ENCODE data around the gene RMI1. TPM values are rescaled to one million over a fixed set of nuclear protein-coding genes. Genes with fewer than 3 reads are reported as not detected.

Gene RMI1
- total RNA-seq, 2 donors from 2014 or later: 3.9 to 4.3 TPM

DNA sequence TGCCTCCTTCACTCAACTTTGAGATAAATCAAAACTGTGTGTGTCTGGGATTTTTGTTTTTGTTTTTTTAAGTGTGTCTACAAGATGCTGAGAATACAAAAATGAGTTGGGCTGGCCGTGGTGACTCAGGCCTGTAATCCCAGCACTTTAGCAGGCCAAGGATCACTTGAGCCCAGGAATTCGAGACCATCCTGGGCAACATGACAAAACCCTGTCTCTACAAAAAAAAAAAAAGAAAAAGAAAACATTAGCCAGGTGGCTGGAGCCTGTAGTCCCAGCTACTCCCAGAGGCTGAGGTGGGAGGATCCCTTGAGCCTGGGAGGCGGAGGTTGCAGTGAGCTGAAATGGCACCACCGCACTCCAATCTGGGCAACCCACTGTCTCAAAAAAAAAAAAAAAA, 21.5 kb upstream of the RMI1 start:
- peaks cover 18% of the 10 kb centered on the region for H3K4me1 ChIP-seq
- H3K27ac ChIP-seq: no peak overlapping the region
- H3K36me3 ChIP-seq (replicated peaks in 1 of 2; ENCODE audit: insufficient read depth in 1 of 2, low read depth in 2 of 2): no peaks in the 10 kb centered on the region
- no peaks in the 10 kb centered on the region for H3K27me3 ChIP-seq
- no peak overlapping the region for H3K4me3 ChIP-seq
- 69 to 71% methylated on average over 4 of the region's 4 CpGs for WGBS, 2 donors
- H3K9me3 ChIP-seq: no peaks in the 10 kb centered on the region
- DNase-seq (no peak), ATAC-seq (no peak)
- intact Hi-C loops (cut with DNase I): no loop called here
- no peak for TF ChIP-seq POLR2A (IDR thresholded peaks at IDR 0.05)
- TF ChIP-seq, protein P1, sequence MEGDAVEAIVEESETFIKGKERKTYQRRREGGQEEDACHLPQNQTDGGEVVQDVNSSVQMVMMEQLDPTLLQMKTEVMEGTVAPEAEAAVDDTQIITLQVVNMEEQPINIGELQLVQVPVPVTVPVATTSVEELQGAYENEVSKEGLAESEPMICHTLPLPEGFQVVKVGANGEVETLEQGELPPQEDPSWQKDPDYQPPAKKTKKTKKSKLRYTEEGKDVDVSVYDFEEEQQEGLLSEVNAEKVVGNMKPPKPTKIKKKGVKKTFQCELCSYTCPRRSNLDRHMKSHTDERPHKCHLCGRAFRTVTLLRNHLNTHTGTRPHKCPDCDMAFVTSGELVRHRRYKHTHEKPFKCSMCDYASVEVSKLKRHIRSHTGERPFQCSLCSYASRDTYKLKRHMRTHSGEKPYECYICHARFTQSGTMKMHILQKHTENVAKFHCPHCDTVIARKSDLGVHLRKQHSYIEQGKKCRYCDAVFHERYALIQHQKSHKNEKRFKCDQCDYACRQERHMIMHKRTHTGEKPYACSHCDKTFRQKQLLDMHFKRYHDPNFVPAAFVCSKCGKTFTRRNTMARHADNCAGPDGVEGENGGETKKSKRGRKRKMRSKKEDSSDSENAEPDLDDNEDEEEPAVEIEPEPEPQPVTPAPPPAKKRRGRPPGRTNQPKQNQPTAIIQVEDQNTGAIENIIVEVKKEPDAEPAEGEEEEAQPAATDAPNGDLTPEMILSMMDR (IDR thresholded peaks at IDR 0.05): no peak

GRCh38 chr9:83960991-83961390, 19.6 kb upstream of the RMI1 start:
- WGBS, 2 donors: 82 to 92% methylated on average over 5 of the region's 5 CpGs
- Histone ChIP-seq H3K9me3 (no peaks in the 10 kb centered on the region), H3K4me1 (peaks cover 9% of the 10 kb centered on the region), H3K27ac (no peak overlapping the region), H3K27me3 (no peaks in the 10 kb centered on the region), H3K36me3 (replicated peaks in 1 of 2; ENCODE audit: insufficient read depth in 1 of 2, low read depth in 2 of 2) (no peaks in the 10 kb centered on the region), H3K4me3 (no peak overlapping the region)
- TF ChIP-seq, protein P1 (IDR thresholded peaks at IDR 0.05): no peak
- no peak for TF ChIP-seq POLR2A (IDR thresholded peaks at IDR 0.05)
- intact Hi-C loops (cut with DNase I): no loop called here
- DNase-seq (no peak), ATAC-seq (no peak)

DNA sequence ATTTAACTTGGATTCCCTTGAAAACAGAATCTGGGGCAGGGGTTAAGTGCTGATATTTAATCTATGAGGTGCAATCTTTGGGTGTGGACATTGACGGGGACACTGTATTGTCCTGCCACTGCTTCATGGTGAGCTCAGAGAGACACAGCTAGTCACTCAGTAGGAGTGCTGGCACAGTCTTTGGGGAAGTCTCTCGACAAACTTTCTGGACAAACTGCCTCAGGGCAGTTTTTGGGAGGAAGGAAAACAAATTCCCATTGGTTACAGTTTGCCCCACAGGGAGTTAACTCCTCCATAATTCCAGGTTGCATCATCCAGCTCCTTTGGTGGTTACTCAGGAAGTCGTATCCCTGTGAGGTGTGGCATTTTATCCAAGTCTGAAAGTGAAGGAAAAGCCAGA, 18.4 kb upstream of the RMI1 start:
- peaks cover 4% of the 10 kb centered on the region for H3K4me1 ChIP-seq
- no peak overlapping the region for H3K27ac ChIP-seq
- no peaks in the 10 kb centered on the region for H3K36me3 ChIP-seq (replicated peaks in 1 of 2; ENCODE audit: insufficient read depth in 1 of 2, low read depth in 2 of 2)
- H3K4me3 ChIP-seq: no peak overlapping the region
- WGBS, 2 donors: 37 to 38% methylated on average over 3 of the region's 3 CpGs
- ATAC-seq (no peak), DNase-seq (no peak)
- H3K27me3 ChIP-seq: no peaks in the 10 kb centered on the region
- intact Hi-C loops (cut with DNase I): no loop called here
- H3K9me3 ChIP-seq: no peaks in the 10 kb centered on the region
- TF ChIP-seq, protein P1 (IDR thresholded peaks at IDR 0.05): no peak
- TF ChIP-seq POLR2A (IDR thresholded peaks at IDR 0.05): no peak

GRCh38 chr9:83964973-83965349, 15.6 kb upstream of the RMI1 start:
- H3K4me1 ChIP-seq: no peaks in the 10 kb centered on the region
- TF ChIP-seq, protein P1 (IDR thresholded peaks at IDR 0.05): no peak
- no peak for TF ChIP-seq POLR2A (IDR thresholded peaks at IDR 0.05)
- intact Hi-C loops (cut with DNase I): no loop called here
- H3K36me3 ChIP-seq (replicated peaks in 1 of 2; ENCODE audit: insufficient read depth in 1 of 2, low read depth in 2 of 2): peaks cover 0 to 10% of the 10 kb centered on the region in 2 donors
- no peak overlapping the region for H3K4me3 ChIP-seq
- H3K27me3 ChIP-seq: no peaks in the 10 kb centered on the region
- ATAC-seq: peak; percentile 13
- WGBS, 2 donors: 34 to 39% methylated on average over 2 of the region's 2 CpGs
- H3K27ac ChIP-seq: no peak overlapping the region
- DNase-seq: no peak
- H3K9me3 ChIP-seq: no peaks in the 10 kb centered on the region

DNA sequence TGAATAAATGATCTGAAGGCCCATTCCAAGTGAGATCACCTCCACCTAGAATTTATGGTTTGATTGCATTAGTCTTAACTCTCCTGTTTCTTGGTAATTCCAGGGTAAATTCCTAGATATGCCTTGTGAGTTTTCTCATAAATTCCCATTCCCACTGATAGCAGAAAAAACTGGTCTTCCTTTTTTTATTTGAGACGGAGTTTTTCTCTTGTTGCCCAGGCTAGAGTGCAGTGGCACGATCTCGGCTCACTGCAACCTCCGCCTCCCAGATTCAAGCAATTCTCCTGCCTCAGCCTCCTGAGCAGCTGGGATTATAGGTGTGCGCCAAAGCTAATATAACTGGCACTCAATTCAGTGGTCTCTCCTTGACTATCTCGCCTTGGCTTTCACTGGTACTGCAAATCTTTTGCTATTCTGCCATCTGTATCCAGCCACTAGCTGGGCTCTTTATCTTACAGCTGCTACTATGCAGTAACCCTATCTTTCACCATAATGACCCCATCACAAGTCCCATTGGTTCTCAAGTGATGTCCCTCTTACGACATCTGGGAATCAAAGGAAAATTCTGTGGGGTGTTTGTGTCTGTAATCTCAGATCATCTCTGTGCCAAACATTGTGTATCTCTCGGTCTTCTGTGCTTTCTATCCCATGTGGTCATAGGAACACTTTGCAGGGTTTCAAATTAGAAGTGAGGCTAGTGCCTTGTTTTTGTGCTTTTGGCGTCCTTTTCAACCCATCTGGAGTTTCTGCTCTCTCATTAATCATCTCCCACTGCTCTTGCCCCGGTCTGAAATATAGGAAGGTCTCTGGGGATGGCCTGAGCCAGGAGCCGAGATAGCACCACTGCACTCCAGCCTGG, 15.0 kb upstream of the RMI1 start:
- peak; percentile 14 for ATAC-seq
- WGBS, 2 donors: 63 to 65% methylated on average over 11 of the region's 11 CpGs
- H3K9me3 ChIP-seq: no peaks in the 10 kb centered on the region
- no peaks in the 10 kb centered on the region for H3K4me1 ChIP-seq
- no peaks in the 10 kb centered on the region for H3K27me3 ChIP-seq
- H3K4me3 ChIP-seq: no peak overlapping the region
- peak overlapping the region in 1 of 4 donors; percentile 5 for H3K27ac ChIP-seq
- intact Hi-C loops (cut with DNase I): no loop called here
- H3K36me3 ChIP-seq (replicated peaks in 1 of 2; ENCODE audit: insufficient read depth in 1 of 2, low read depth in 2 of 2): peaks cover 3 to 17% of the 10 kb centered on the region in 2 donors
- no peak for DNase-seq
- TF ChIP-seq POLR2A (IDR thresholded peaks at IDR 0.05): no peak
- TF ChIP-seq, protein P1 (IDR thresholded peaks at IDR 0.05): no peak

All from body of pancreas (tissue), 4 donors.